Stomach smooth muscle (tissue), 2 donors: ENCODE results near the gene SCGB3A1.

Experiments
- H3K27ac ChIP-seq: one replicate; pipeline ENCODE4 v1.7.0; 2013; ENCODE audit warnings: mild to moderate bottlenecking, low read length, inconsistent platforms
- H3K27me3 ChIP-seq, 2 donors: one replicate each; pipeline ENCODE4 v1.7.0; 2013; ENCODE audit warnings: low read length in 2 of 2; ENCODE audit not compliant: insufficient read depth in 2 of 2, control insufficient read depth in 1 of 2
- H3K36me3 ChIP-seq, 2 donors: one replicate each; pipeline ENCODE4 v1.7.0; 2013; ENCODE audit warnings: low read length in 2 of 2; ENCODE audit not compliant: control insufficient read depth in 2 of 2, insufficient read depth in 2 of 2
- H3K4me1 ChIP-seq: one replicate; pipeline ENCODE4 v1.7.0; 2013; ENCODE audit warnings: low read length; ENCODE audit not compliant: control insufficient read depth, insufficient read depth
- H3K4me3 ChIP-seq, 2 donors: one replicate each; pipeline ENCODE4 v1.7.0; 2013; ENCODE audit warnings: low read length in 2 of 2
- H3K9ac ChIP-seq, 2 donors: one replicate each; pipeline ENCODE4 v1.7.0; 2013; ENCODE audit warnings: low read length in 2 of 2, mild to moderate bottlenecking in 1 of 2
- H3K9me3 ChIP-seq, 2 donors: one replicate each; pipeline ENCODE4 v1.7.0; 2013; ENCODE audit warnings: low read length in 2 of 2; ENCODE audit not compliant: control insufficient read depth in 2 of 2
- donor health status: healthy.
- donor health status: Pancreatic carcinoma.

The SCGB3A1 gene

GRCh38 chr5:180603076-180603594, 11.8 kb upstream of the SCGB3A1 start:
- H3K36me3 ChIP-seq: no peaks in the 10 kb centered on the region
- no peak overlapping the region for H3K4me3 ChIP-seq
- H3K27ac ChIP-seq: no peak overlapping the region
- H3K4me1 ChIP-seq: no peaks in the 10 kb centered on the region
- no peaks in the 10 kb centered on the region for H3K9me3 ChIP-seq
- no peaks in the 10 kb centered on the region for H3K27me3 ChIP-seq
- no peak overlapping the region for H3K9ac ChIP-seq

- Histone ChIP-seq H3K4me1 (no peaks in the 10 kb centered on the region), H3K36me3 (no peaks in the 10 kb centered on the region), H3K9me3 (no peaks in the 10 kb centered on the region), H3K27ac (no peak overlapping the region), H3K27me3 (peaks cover 0 to 2% of the 10 kb centered on the region in 2 donors), H3K4me3 (no peak overlapping the region), H3K9ac (no peak overlapping the region)
Observed at GRCh38 chr5:180602481-180603075, 11.3 kb upstream of the SCGB3A1 start.

GRCh38 chr5:180601591-180602480, 10.5 kb upstream of the SCGB3A1 start:
- no peaks in the 10 kb centered on the region for H3K36me3 ChIP-seq
- no peaks in the 10 kb centered on the region for H3K9me3 ChIP-seq
- H3K4me3 ChIP-seq: no peak overlapping the region
- peaks cover 0 to 2% of the 10 kb centered on the region in 2 donors for H3K27me3 ChIP-seq
- no peak overlapping the region for H3K9ac ChIP-seq
- H3K4me1 ChIP-seq: no peaks in the 10 kb centered on the region
- H3K27ac ChIP-seq: no peak overlapping the region

GRCh38 chr5:180600554-180601041, 9.3 kb upstream of the SCGB3A1 start:
- H3K27ac ChIP-seq: no peak overlapping the region
- no peak overlapping the region for H3K9ac ChIP-seq
- no peak overlapping the region for H3K4me3 ChIP-seq
- no peaks in the 10 kb centered on the region for H3K9me3 ChIP-seq
- peaks cover 0 to 2% of the 10 kb centered on the region in 2 donors for H3K27me3 ChIP-seq
- no peaks in the 10 kb centered on the region for H3K36me3 ChIP-seq
- H3K4me1 ChIP-seq: no peaks in the 10 kb centered on the region

- no peaks in the 10 kb centered on the region for H3K36me3 ChIP-seq
- H3K4me1 ChIP-seq: no peaks in the 10 kb centered on the region
- no peak overlapping the region for H3K27ac ChIP-seq
- H3K27me3 ChIP-seq: peaks cover 0 to 2% of the 10 kb centered on the region in 2 donors
- H3K9me3 ChIP-seq: no peaks in the 10 kb centered on the region
- H3K9ac ChIP-seq: no peak overlapping the region
- H3K4me3 ChIP-seq: no peak overlapping the region
Observed at GRCh38 chr5:180599981-180600553, 8.8 kb upstream of the SCGB3A1 start.

GRCh38 chr5:180599590-180599914, 8.3 kb upstream of the SCGB3A1 start:
- H3K27me3 ChIP-seq: peaks cover 0 to 3% of the 10 kb centered on the region in 2 donors
- H3K4me1 ChIP-seq: no peaks in the 10 kb centered on the region
- H3K27ac ChIP-seq: no peak overlapping the region
- no peaks in the 10 kb centered on the region for H3K9me3 ChIP-seq
- H3K9ac ChIP-seq: no peak overlapping the region
- no peaks in the 10 kb centered on the region for H3K36me3 ChIP-seq
- H3K4me3 ChIP-seq: no peak overlapping the region

GRCh38 chr5:180598797-180599589, 7.7 kb upstream of the SCGB3A1 start:
- Histone ChIP-seq H3K4me3 (no peak overlapping the region), H3K36me3 (no peaks in the 10 kb centered on the region), H3K4me1 (no peaks in the 10 kb centered on the region), H3K9ac (no peak overlapping the region), H3K27ac (no peak overlapping the region), H3K9me3 (no peaks in the 10 kb centered on the region), H3K27me3 (peaks cover 0 to 7% of the 10 kb centered on the region in 2 donors)

GRCh38 chr5:180598316-180598701, 7.0 kb upstream of the SCGB3A1 start:
- Histone ChIP-seq H3K27me3 (peaks cover under 1 to 8% of the 10 kb centered on the region in 2 donors), H3K9me3 (no peaks in the 10 kb centered on the region), H3K9ac (no peak overlapping the region), H3K4me1 (no peaks in the 10 kb centered on the region), H3K27ac (no peak overlapping the region), H3K4me3 (no peak overlapping the region), H3K36me3 (no peaks in the 10 kb centered on the region)

- no peaks in the 10 kb centered on the region for H3K36me3 ChIP-seq
- H3K27ac ChIP-seq: no peak overlapping the region
- H3K4me1 ChIP-seq: no peaks in the 10 kb centered on the region
- H3K9ac ChIP-seq: no peak overlapping the region
- no peak overlapping the region for H3K4me3 ChIP-seq
- peaks cover 10 to 13% of the 10 kb centered on the region in 2 donors for H3K27me3 ChIP-seq
- no peaks in the 10 kb centered on the region for H3K9me3 ChIP-seq
Observed at GRCh38 chr5:180596668-180597231, 5.5 kb upstream of the SCGB3A1 start.

- Histone ChIP-seq H3K27ac (no peak overlapping the region), H3K27me3 (peaks cover 13 to 14% of the 10 kb centered on the region in 2 donors), H3K9me3 (no peaks in the 10 kb centered on the region), H3K36me3 (no peaks in the 10 kb centered on the region), H3K9ac (no peak overlapping the region), H3K4me3 (no peak overlapping the region), H3K4me1 (peaks cover 3% of the 10 kb centered on the region)
Observed at GRCh38 chr5:180596115-180596667, 4.9 kb upstream of the SCGB3A1 start.
